Spleen (tissue), 11 donors: ENCODE measurements around the gene EHMT2. TPM values are rescaled to one million over a fixed set of nuclear protein-coding genes. Genes with fewer than 3 reads are reported as not detected.

Experiments
- DNase-seq: peaks from one replicate; pipeline ENCODE4 v3.0.0-alpha.2; 2020
- H3K27ac ChIP-seq, 8 donors: fragments of 200-600 bp; sonication (generic) in 7 of 8; 1 replicate in 4 of 8; 2 replicates in 4 of 8; pipeline versions ENCODE4 v1.5.0 to v1.8.0; 2016 to 2021; ENCODE audit warnings: inconsistent platforms in 4 of 8, mild to moderate bottlenecking in 4 of 8, moderate library complexity in 1 of 8
- H3K27me3 ChIP-seq, 7 donors: fragments of 200-600 bp; sonication (generic) in 6 of 7; replicated peaks in 1 of 7; 1 replicate in 4 of 7; 2 replicates in 3 of 7; pipeline versions ENCODE4 v1.5.0 to v1.8.0; 2016 to 2021; ENCODE audit warnings: inconsistent platforms in 3 of 7, mild to moderate bottlenecking in 1 of 7
- H3K36me3 ChIP-seq, 6 donors: fragments of 200-600 bp; sonication (generic) in 5 of 6; 1 replicate in 4 of 6; 2 replicates in 2 of 6; pipeline versions ENCODE4 v1.5.0 to v1.8.0; 2016 to 2021; ENCODE audit warnings: inconsistent platforms in 2 of 6
- H3K4me1 ChIP-seq, 6 donors: fragments of 200-600 bp; sonication (generic) in 5 of 6; 1 replicate in 3 of 6; 2 replicates in 3 of 6; pipeline versions ENCODE4 v1.5.0 to v1.8.0; 2016 to 2021; ENCODE audit warnings: inconsistent platforms in 3 of 6
- H3K4me3 ChIP-seq, 8 donors: fragments of 200-600 bp; sonication (generic) in 7 of 8; 1 replicate in 4 of 8; 2 replicates in 4 of 8; pipeline versions ENCODE4 v1.5.0 to v1.8.0; 2016 to 2021; ENCODE audit warnings: inconsistent platforms in 4 of 8, mild to moderate bottlenecking in 4 of 8, moderate library complexity in 2 of 8
- H3K9me3 ChIP-seq, 8 donors: fragments of 200-600 bp; sonication (generic) in 7 of 8; 1 replicate in 4 of 8; 2 replicates in 4 of 8; pipeline versions ENCODE4 v1.5.0 to v1.8.0; 2016 to 2021; ENCODE audit warnings: inconsistent platforms in 4 of 8
- CTCF ChIP-seq, 11 experiments: fragments of 200-600 bp in 7 of 11; fragments of 450-650 bp in 4 of 11; sonication (generic) in 4 of 11; IDR thresholded peaks in 8 of 11; conservative IDR thresholded peaks in 3 of 11; 1 replicate in 7 of 11; 2 replicates in 4 of 11; pipeline versions ENCODE4 v1.4.0 to v1.8.0; 2016 to 2021; ENCODE audit warnings: antibody characterized with exemption in 11 of 11, inconsistent platforms in 4 of 11, mild to moderate bottlenecking in 1 of 11
- POLR2A ChIP-seq, 3 donors: fragments of 450-650 bp; IDR thresholded peaks; one replicate each; pipeline ENCODE4 v1.5.1; 2017; ENCODE audit warnings: antibody characterized with exemption in 3 of 3, mild to moderate bottlenecking in 1 of 3
- POLR2AphosphoS5 ChIP-seq, 3 donors: sonication (generic); formaldehyde crosslinking; IDR thresholded peaks; one replicate each; pipeline ENCODE4 v1.5.1; 2017; ENCODE audit warnings: antibody characterized with exemption in 3 of 3
- WGBS, 5 donors: extraction: QIAGEN DNeasy Blood & Tissue Kit in 3 of 5; methylation state at CpG; one replicate each; pipeline versions ENCODE4 v1.1.5 to v1.1.7; 2013 to 2018; 5-methylcytosine and 5-hydroxymethylcytosine counted together
- intact Hi-C: fragments of 100-400 bp; cut with DNase I; formaldehyde crosslinking; loops from one replicate; pipeline ENCODE4 v1.15.0; 2023; ENCODE audit warnings: low total_unique reads
- polyA plus RNA-seq, 3 donors: library from polyadenylated mRNA; stranded (reverse); fragments of 200-250 nt; gene quantifications; one replicate each; pipeline ENCODE4 v1.2.1, GENCODE V29; 2013
- small RNA-seq, 4 donors: library from RNA; depleted of rRNA; stranded (forward); fragments of <200 nt; gene quantifications; one replicate each; pipeline ENCODE3, GENCODE V24; 2016
- total RNA-seq, 7 donors: library from RNA; depleted of rRNA in 3 of 7; stranded (reverse); fragments of >200 nt in 3 of 7; fragmentation: NEBNext Ultra II Directional in 4 of 7; extraction: Animal tissue kit (Norgen Biotek cat#: 25700) in 4 of 7; gene quantifications; one replicate each; pipeline versions ENCODE4 v1.1.0 to v1.2.1, GENCODE V29; 2016 to 2021
- donor health status: healthy with polysubstance abuse.
- donor health status: DM: no; HTN: no; CAD: no; lungs with moderate emphysema.
- donor health status: DM: no; HTN: no; CAD: no.
- donor health status: Bipolar disorder and iron deficiency.
- donor health status: healthy.
- donor health status: DM: no; HTN: no; CAD: no.
- donor health status: DM: yes; HTN: yes; CAD: no.

EHMT2 gene
- total and polyA plus RNA-seq, 10 donors = 36.5 to 66.1 (median 50.1) TPM

GRCh38 chr6:31834367-31835250 lies 62.9 kb downstream of the EHMT2 start:
- TF ChIP-seq POLR2AphosphoS5 (IDR thresholded peaks at IDR 0.05) = peak; percentile 82 to 90 (median 89)
- peak in 2 of 3 donors; percentile 9 to 66 for TF ChIP-seq POLR2A (IDR thresholded peaks at IDR 0.05)
- peak in 1 of 11 experiments; percentile 16 for TF ChIP-seq CTCF (IDR thresholded peaks at IDR 0.05 in 8 of 11, conservative IDR thresholded peaks at IDR 0.05 in 3 of 11)
- Histone ChIP-seq H3K4me3 (peak overlapping the region; percentile 71 to 92 (median 79)), H3K4me1 (peaks cover 49 to 90% (median 81%) of the 10 kb centered on the region in 6 donors), H3K36me3 (peaks cover 0 to 37% (median 26%) of the 10 kb centered on the region in 6 donors), H3K9me3 (no peaks in the 10 kb centered on the region), H3K27ac (peak overlapping the region; percentile 92 to 98 (median 96)), H3K27me3 (no peaks in the 10 kb centered on the region)
- intact Hi-C loops = no loop called here
- peak; percentile 94 for DNase-seq
- 0 to 1% (median 0%) methylated on average over 45 to 59 of the region's 59 CpGs for WGBS, 5 donors

GRCh38 chr6:31831350-31832215 lies 65.9 kb downstream of the EHMT2 start:
- peak; percentile 76 for DNase-seq
- peaks cover 31 to 65% (median 56%) of the 10 kb centered on the region in 6 donors for H3K4me1 ChIP-seq
- H3K9me3 ChIP-seq = no peaks in the 10 kb centered on the region
- peak overlapping the region in 7 of 8 donors; percentile 94 to 98 (median 96) for H3K27ac ChIP-seq
- 73 to 90% (median 82%) methylated on average over 15 of the region's 15 CpGs for WGBS, 5 donors
- H3K36me3 ChIP-seq = peaks cover 0 to 6% (median 0%) of the 10 kb centered on the region in 6 donors
- TF ChIP-seq POLR2AphosphoS5 (IDR thresholded peaks at IDR 0.05) = no peak
- TF ChIP-seq CTCF (IDR thresholded peaks at IDR 0.05 in 8 of 11, conservative IDR thresholded peaks at IDR 0.05 in 3 of 11) = no peak
- TF ChIP-seq POLR2A (IDR thresholded peaks at IDR 0.05) = no peak
- no peaks in the 10 kb centered on the region for H3K27me3 ChIP-seq
- intact Hi-C loops = no loop called here
- peak overlapping the region in 5 of 8 donors; percentile 47 to 82 (median 53) for H3K4me3 ChIP-seq

- Histone ChIP-seq H3K36me3 (no peaks in the 10 kb centered on the region), H3K9me3 (no peaks in the 10 kb centered on the region), H3K4me3 (peak overlapping the region; percentile 47 to 82 (median 54)), H3K4me1 (peaks cover 30 to 65% (median 56%) of the 10 kb centered on the region in 6 donors), H3K27ac (peak overlapping the region; percentile 46 to 98 (median 94)), H3K27me3 (no peaks in the 10 kb centered on the region)
- intact Hi-C loops = no loop called here
- TF ChIP-seq POLR2A (IDR thresholded peaks at IDR 0.05) = no peak
- no peak for TF ChIP-seq POLR2AphosphoS5 (IDR thresholded peaks at IDR 0.05)
- no peak for TF ChIP-seq CTCF (IDR thresholded peaks at IDR 0.05 in 8 of 11, conservative IDR thresholded peaks at IDR 0.05 in 3 of 11)
- DNase-seq = no peak
- WGBS, 5 donors = 47 to 63% (median 53%) methylated on average over 6 of the region's 6 CpGs
These were observed 66.6 kb downstream of the EHMT2 start for GRCh38 chr6:31830886-31831335.

Small RNAs within 50 kb of the gene (small RNA-seq; reads per million reads assigned to genes)
- 0 reads per million in 4 donors for gene AL645922.1
- 434 to 1,657 (median 726) reads per million in 4 donors for gene SNORD48
- gene SNORD52 = 0 reads per million in 4 donors

Other genes starting within 250 kb of the EHMT2 start
Only the 30 nearest of the 36 such genes appear.
- gene LY6G5B, start 227.7 kb downstream of the EHMT2 start, total RNA-seq = 10 to 100 TPM; 11.0 to 25.3 (median 16.3) TPM
- 1 to 10 TPM; 3.0 to 5.8 (median 3.7) TPM for gene LY6G5B, start 227.7 kb downstream of the EHMT2 start, polyA plus RNA-seq
- 1 to 10 TPM; 3.3 to 7.9 (median 5.8) TPM for gene LY6G5C, start 216.6 kb downstream of the EHMT2 start, total RNA-seq
- gene LY6G5C, start 216.6 kb downstream of the EHMT2 start, polyA plus RNA-seq = 1 to 10 TPM; 3.3 to 4.3 (median 3.5) TPM
- gene ABHD16A, start 194.4 kb downstream of the EHMT2 start, total RNA-seq = 10 to 100 TPM; 55.8 to 80.7 (median 71.1) TPM
- 10 to 100 TPM; 30.2 to 42.3 (median 34.4) TPM for gene ABHD16A, start 194.4 kb downstream of the EHMT2 start, polyA plus RNA-seq
- gene LY6G6F, start 190.8 kb downstream of the EHMT2 start, total RNA-seq = 1 to 10 TPM; 1.6 to 4.9 (median 2.2) TPM
- under 1 TPM; 0.11 to 0.68 (median 0.35) TPM for gene LY6G6F, start 190.8 kb downstream of the EHMT2 start, polyA plus RNA-seq
- not detected for gene LY6G6D, start 182.3 kb downstream of the EHMT2 start, total RNA-seq
- gene LY6G6D, start 182.3 kb downstream of the EHMT2 start, polyA plus RNA-seq = not detected
- under 1 TPM in 2 of 7 donors, not detected in 5; 0.49 to 0.77 TPM for gene LY6G6C, start 176.0 kb downstream of the EHMT2 start, total RNA-seq
- gene LY6G6C, start 176.0 kb downstream of the EHMT2 start, polyA plus RNA-seq = not detected
- gene MPIG6B, start 174.3 kb downstream of the EHMT2 start, total RNA-seq = 10 to 100 TPM in 4 of 7 donors, 1 to 10 TPM in 3; 7.9 to 15.1 (median 10.6) TPM
- gene MPIG6B, start 174.3 kb downstream of the EHMT2 start, polyA plus RNA-seq = under 1 TPM; 0.46 to 0.61 (median 0.48) TPM
- gene DDAH2, start 168.4 kb downstream of the EHMT2 start, total RNA-seq = 100 to 1,000 TPM in 1 of 7 donors, 10 to 100 TPM in 6; 63.0 to 116 (median 72.3) TPM
- 10 to 100 TPM; 67.1 to 84.7 (median 81.0) TPM for gene DDAH2, start 168.4 kb downstream of the EHMT2 start, polyA plus RNA-seq
- gene CLIC1, start 161.2 kb downstream of the EHMT2 start, total RNA-seq = 100 to 1,000 TPM; 296 to 392 (median 326) TPM
- 100 to 1,000 TPM; 321 to 447 (median 388) TPM for gene CLIC1, start 161.2 kb downstream of the EHMT2 start, polyA plus RNA-seq
- gene MSH5, start 157.7 kb downstream of the EHMT2 start, total RNA-seq = 10 to 100 TPM; 20.2 to 35.2 (median 27.6) TPM
- gene MSH5, start 157.7 kb downstream of the EHMT2 start, polyA plus RNA-seq = 10 to 100 TPM; 11.2 to 26.7 (median 23.1) TPM
- gene SAPCD1, start 135.0 kb downstream of the EHMT2 start, total RNA-seq = 10 to 100 TPM in 1 of 7 donors, 1 to 10 TPM in 5, not detected in 1; 3.6 to 11.8 (median 5.3) TPM
- 10 to 100 TPM in 1 of 3 donors, 1 to 10 TPM in 2; 7.5 to 14.2 (median 8.3) TPM for gene SAPCD1, start 135.0 kb downstream of the EHMT2 start, polyA plus RNA-seq
- gene VWA7, start 120.4 kb downstream of the EHMT2 start, total RNA-seq = 1 to 10 TPM in 4 of 7 donors, under 1 TPM in 2, not detected in 1; 0.68 to 2.6 (median 1.3) TPM
- gene VWA7, start 120.4 kb downstream of the EHMT2 start, polyA plus RNA-seq = 1 to 10 TPM in 1 of 3 donors, under 1 TPM in 2; 0.09 to 1.2 (median 0.11) TPM
- 10 to 100 TPM; 32.4 to 97.3 (median 62.5) TPM for gene VARS1, start 101.9 kb downstream of the EHMT2 start, total RNA-seq
- gene VARS1, start 101.9 kb downstream of the EHMT2 start, polyA plus RNA-seq = 10 to 100 TPM; 31.1 to 49.0 (median 38.3) TPM
- 10 to 100 TPM; 35.9 to 54.4 (median 42.9) TPM for gene LSM2, start 90.7 kb downstream of the EHMT2 start, total RNA-seq
- gene LSM2, start 90.7 kb downstream of the EHMT2 start, polyA plus RNA-seq = 10 to 100 TPM; 74.5 to 98.9 (median 80.4) TPM
- gene HSPA1L, start 82.4 kb downstream of the EHMT2 start, total RNA-seq = 1 to 10 TPM; 2.6 to 3.7 (median 3.1) TPM
- 1 to 10 TPM in 2 of 3 donors, under 1 TPM in 1; 0.93 to 1.9 (median 1.0) TPM for gene HSPA1L, start 82.4 kb downstream of the EHMT2 start, polyA plus RNA-seq
- 100 to 1,000 TPM in 6 of 7 donors, 10 to 100 TPM in 1; 97.7 to 384 (median 127) TPM for gene HSPA1A, start 82.2 kb downstream of the EHMT2 start, total RNA-seq
- 10 to 100 TPM; 16.4 to 58.5 (median 27.7) TPM for gene HSPA1A, start 82.2 kb downstream of the EHMT2 start, polyA plus RNA-seq
- gene HSPA1B, start 70.0 kb downstream of the EHMT2 start, total RNA-seq = 100 to 1,000 TPM in 1 of 7 donors, 10 to 100 TPM in 6; 40.4 to 372 (median 48.3) TPM
- gene HSPA1B, start 70.0 kb downstream of the EHMT2 start, polyA plus RNA-seq = 10 to 100 TPM in 1 of 3 donors, 1 to 10 TPM in 2; 7.4 to 20.6 (median 8.7) TPM
- gene NEU1, start 34.9 kb downstream of the EHMT2 start, total RNA-seq = 10 to 100 TPM; 28.6 to 60.7 (median 39.0) TPM
- gene NEU1, start 34.9 kb downstream of the EHMT2 start, polyA plus RNA-seq = 10 to 100 TPM; 14.0 to 22.6 (median 19.4) TPM
- 1 to 10 TPM; 1.0 to 5.9 (median 3.3) TPM for gene SLC44A4, start 18.7 kb downstream of the EHMT2 start, total RNA-seq
- gene SLC44A4, start 18.7 kb downstream of the EHMT2 start, polyA plus RNA-seq = under 1 TPM; 0.20 to 0.83 (median 0.26) TPM
- 1 to 10 TPM; 1.3 to 4.6 (median 4.2) TPM for gene ZBTB12, start 4.4 kb upstream of the EHMT2 start, total RNA-seq
- gene ZBTB12, start 4.4 kb upstream of the EHMT2 start, polyA plus RNA-seq = 1 to 10 TPM; 1.5 to 4.3 (median 2.4) TPM
- 100 to 1,000 TPM in 2 of 7 donors, 10 to 100 TPM in 5; 62.5 to 173 (median 83.2) TPM for gene C2, start 30.0 kb upstream of the EHMT2 start, total RNA-seq
- gene C2, start 30.0 kb upstream of the EHMT2 start, polyA plus RNA-seq = 10 to 100 TPM; 17.2 to 28.4 (median 25.4) TPM
- gene CFB, start 48.4 kb upstream of the EHMT2 start, total RNA-seq = 10 to 100 TPM in 6 of 7 donors, 1 to 10 TPM in 1; 5.4 to 35.8 (median 20.1) TPM
- 10 to 100 TPM; 24.1 to 31.2 (median 24.3) TPM for gene CFB, start 48.4 kb upstream of the EHMT2 start, polyA plus RNA-seq
- 10 to 100 TPM; 37.4 to 50.7 (median 44.8) TPM for gene NELFE, start 61.3 kb upstream of the EHMT2 start, total RNA-seq
- gene NELFE, start 61.3 kb upstream of the EHMT2 start, polyA plus RNA-seq = 10 to 100 TPM; 35.0 to 47.1 (median 45.3) TPM
- 100 to 1,000 TPM in 1 of 7 donors, 10 to 100 TPM in 6; 52.1 to 102 (median 75.7) TPM for gene SKIC2, start 61.5 kb upstream of the EHMT2 start, total RNA-seq
- 100 to 1,000 TPM in 2 of 3 donors, 10 to 100 TPM in 1; 61.8 to 107 (median 102) TPM for gene SKIC2, start 61.5 kb upstream of the EHMT2 start, polyA plus RNA-seq
- gene DXO, start 74.4 kb upstream of the EHMT2 start, total RNA-seq = 10 to 100 TPM; 21.0 to 34.3 (median 26.2) TPM
- gene DXO, start 74.4 kb upstream of the EHMT2 start, polyA plus RNA-seq = 10 to 100 TPM; 19.1 to 28.1 (median 26.3) TPM
- gene C4A, start 84.4 kb upstream of the EHMT2 start, total RNA-seq = 100 to 1,000 TPM; 101 to 332 (median 166) TPM
- gene C4A, start 84.4 kb upstream of the EHMT2 start, polyA plus RNA-seq = 10 to 100 TPM; 50.1 to 58.3 (median 53.5) TPM
- 100 to 1,000 TPM in 5 of 7 donors, 10 to 100 TPM in 2; 88.6 to 308 (median 165) TPM for gene C4B, start 117.1 kb upstream of the EHMT2 start, total RNA-seq
- 10 to 100 TPM; 57.8 to 66.9 (median 63.1) TPM for gene C4B, start 117.1 kb upstream of the EHMT2 start, polyA plus RNA-seq
- 10 to 100 TPM in 2 of 7 donors, 1 to 10 TPM in 5; 4.9 to 14.3 (median 7.1) TPM for gene CYP21A2, start 140.7 kb upstream of the EHMT2 start, total RNA-seq
- 1 to 10 TPM in 2 of 3 donors, under 1 TPM in 1; 0.97 to 2.4 (median 2.2) TPM for gene CYP21A2, start 140.7 kb upstream of the EHMT2 start, polyA plus RNA-seq
- gene TNXB, start 211.6 kb upstream of the EHMT2 start, total RNA-seq = 100 to 1,000 TPM in 2 of 7 donors, 10 to 100 TPM in 5; 37.6 to 117 (median 72.7) TPM
- gene TNXB, start 211.6 kb upstream of the EHMT2 start, polyA plus RNA-seq = 10 to 100 TPM; 13.7 to 39.3 (median 32.5) TPM
- 100 to 1,000 TPM in 4 of 7 donors, 10 to 100 TPM in 3; 79.1 to 126 (median 101) TPM for gene ATF6B, start 230.5 kb upstream of the EHMT2 start, total RNA-seq
- 10 to 100 TPM; 45.3 to 72.7 (median 46.2) TPM for gene ATF6B, start 230.5 kb upstream of the EHMT2 start, polyA plus RNA-seq